Neural cell (in vitro differentiated cells): ENCODE data around the gene CPLX4. TPM values are rescaled to one million over a fixed set of nuclear protein-coding genes. Genes with fewer than 3 reads are reported as not detected.
"Not testable (repeated sequence)": the region's sequence is repeated elsewhere in the genome, so short reads cannot be mapped to it uniquely, and the experiment has no call there.

ENCODE experiments used
- H2AFZ ChIP-seq: fragments of 200-600, 300-800 bp; sonication (generic), shearing (Covaris generic); 2 replicates; pipeline ENCODE4 v1.6.0; 2014; ENCODE audit warnings: low read depth, mild to moderate bottlenecking, antibody characterized with exemption, low read length, moderate library complexity
- H3F3A ChIP-seq: fragments of 200-600 bp; shearing (Covaris generic); 2 replicates; pipeline ENCODE4 v1.6.1; 2016; ENCODE audit warnings: mild to moderate bottlenecking, moderate library complexity, mixed read lengths, antibody characterized with exemption, low read length; ENCODE audit not compliant: insufficient read depth, poor library complexity, severe bottlenecking
- H3K27ac ChIP-seq: fragments of 200-600, 300-800 bp; sonication (generic), shearing (Covaris generic); 2 replicates; pipeline ENCODE4 v1.5.1; 2014; ENCODE audit warnings: mild to moderate bottlenecking, low read length, moderate library complexity
- H3K27me3 ChIP-seq: fragments of 300-800, 200-600 bp; sonication (generic), shearing (Covaris generic); 2 replicates; pipeline ENCODE4 v1.6.0; 2014; ENCODE audit warnings: mild to moderate bottlenecking, low read depth, low read length, moderate library complexity; ENCODE audit not compliant: insufficient read depth
- H3K36me3 ChIP-seq: fragments of 300-800, 200-600 bp; sonication (generic), shearing (Covaris generic); 2 replicates; pipeline ENCODE4 v1.5.1; 2014; ENCODE audit warnings: mild to moderate bottlenecking, antibody characterized with exemption, low read length, moderate library complexity; ENCODE audit not compliant: insufficient read depth
- H3K4me2 ChIP-seq: fragments of 300-800, 200-600 bp; sonication (generic), shearing (Covaris generic); 2 replicates; pipeline ENCODE4 v1.6.0; 2014; ENCODE audit warnings: mild to moderate bottlenecking, low read length
- H3K4me3 ChIP-seq: fragments of 300-800, 200-600 bp; sonication (generic), shearing (Covaris generic); 2 replicates; pipeline ENCODE4 v1.5.1; 2014; ENCODE audit warnings: mild to moderate bottlenecking, low read length, moderate library complexity
- H3K79me2 ChIP-seq: fragments of 200-600 bp; shearing (Covaris generic); replicated peaks from 2 replicates; pipeline ENCODE4 v1.6.0; 2014; ENCODE audit warnings: mild to moderate bottlenecking, low read length, moderate library complexity; ENCODE audit not compliant: insufficient read depth
- H3K9ac ChIP-seq: fragments of 300-800, 200-600 bp; sonication (generic), shearing (Covaris generic); 2 replicates; pipeline ENCODE4 v1.6.1; 2016; ENCODE audit warnings: mild to moderate bottlenecking, low read length, mixed read lengths
- H3K9me2 ChIP-seq: fragments of 200-600 bp; shearing (Covaris generic); 2 replicates; pipeline ENCODE4 v1.6.1; 2016; ENCODE audit warnings: mild to moderate bottlenecking, low read length, mixed read lengths; ENCODE audit not compliant: insufficient read depth
- H3K9me3 ChIP-seq: fragments of 200-600, 300-800 bp; sonication (generic), shearing (Covaris generic); 2 replicates; pipeline ENCODE4 v1.6.1; 2016; ENCODE audit warnings: mild to moderate bottlenecking, mixed run types, low read length, moderate library complexity, mixed read lengths
- H4K20me1 ChIP-seq: fragments of 200-600 bp; shearing (Covaris generic); 2 replicates; pipeline ENCODE4 v1.6.1; 2016; ENCODE audit warnings: mild to moderate bottlenecking, mixed run types; ENCODE audit not compliant: insufficient read depth
- CTCF ChIP-seq: fragments of 450-650 bp; IDR thresholded peaks from 2 replicates; pipeline ENCODE4 v1.5.1; 2014; ENCODE audit warnings: antibody characterized with exemption, mild to moderate bottlenecking, moderate library complexity; ENCODE audit not compliant: poor library complexity, severe bottlenecking
- EZH2 ChIP-seq: fragments of 200-600, 300-800 bp; shearing (Covaris generic), sonication (generic); IDR thresholded peaks from 2 replicates; pipeline ENCODE4 v1.6.1; 2014; ENCODE audit warnings: antibody characterized with exemption, low read length, borderline replicate concordance, mild to moderate bottlenecking; ENCODE audit not compliant: insufficient read depth, poor library complexity, severe bottlenecking
- MXI1 ChIP-seq: fragments of 450-650 bp; conservative IDR thresholded peaks from 2 replicates; pipeline ENCODE4 v1.6.1; 2014; ENCODE audit warnings: antibody characterized with exemption, mild to moderate bottlenecking; ENCODE audit not compliant: poor library complexity, severe bottlenecking
- POLR2AphosphoS5 ChIP-seq: IDR thresholded peaks from 2 replicates; pipeline ENCODE4 v1.6.1; 2012
- RAD21 ChIP-seq: fragments of 450-650 bp; conservative IDR thresholded peaks from 2 replicates; pipeline ENCODE4 v1.6.1; 2014; ENCODE audit warnings: antibody characterized with exemption, mild to moderate bottlenecking, moderate library complexity
- REST ChIP-seq: IDR thresholded peaks from 2 replicates; pipeline ENCODE4 v1.6.1; 2012; ENCODE audit warnings: borderline replicate concordance
- SMC3 ChIP-seq: fragments of 450-650 bp; conservative IDR thresholded peaks from 2 replicates; pipeline ENCODE4 v1.6.1; 2014; ENCODE audit warnings: antibody characterized with exemption, mild to moderate bottlenecking, moderate library complexity; ENCODE audit not compliant: poor library complexity
- polyA plus RNA-seq: library from polyadenylated mRNA; depleted of rRNA; stranded (reverse); fragments of >200 nt; gene quantifications from 2 replicates; pipeline ENCODE4 v1.2.3, GENCODE V29; 2014

The CPLX4 gene
- polyA plus RNA-seq, 1 donor from 2014 or later = not detected

- TF ChIP-seq EZH2 = no peak
- no peak for TF ChIP-seq REST
- no peak for TF ChIP-seq MXI1
- TF ChIP-seq RAD21 = no peak
- TF ChIP-seq CTCF = no peak
- TF ChIP-seq POLR2AphosphoS5 = no peak
- TF ChIP-seq SMC3 = no peak
- H3K4me3 ChIP-seq = no peak overlapping the region
These were observed 54.8 kb downstream of the CPLX4 start for GRCh38 chr18:59263661-59264060.

GRCh38 chr18:59262243-59262642 lies 56.2 kb downstream of the CPLX4 start:
- not testable (repeated sequence) for H3K9me3 ChIP-seq, H3K9ac ChIP-seq, H3K9me2 ChIP-seq, H3K36me3 ChIP-seq, H4K20me1 ChIP-seq, H3K27ac ChIP-seq, H3K79me2 ChIP-seq, H2AFZ ChIP-seq, H3K4me2 ChIP-seq, H3K4me3 ChIP-seq, H3F3A ChIP-seq
- peaks cover 46% of the 10 kb centered on the region for H3K27me3 ChIP-seq

More at GRCh38 chr18:59263661-59264060, 54.8 kb downstream of the CPLX4 start:
- H3K9me3 ChIP-seq = peaks cover 12% of the 10 kb centered on the region
- H3K9ac ChIP-seq = no peak overlapping the region
- H3K9me2 ChIP-seq = no peaks in the 10 kb centered on the region
- H3K36me3 ChIP-seq = no peaks in the 10 kb centered on the region
- peaks cover 61% of the 10 kb centered on the region for H3K27me3 ChIP-seq
- no peaks in the 10 kb centered on the region for H3F3A ChIP-seq
- no peaks in the 10 kb centered on the region for H4K20me1 ChIP-seq
- no peak overlapping the region for H3K4me2 ChIP-seq
- no peak overlapping the region for H2AFZ ChIP-seq
- no peak overlapping the region for H3K27ac ChIP-seq
- H3K79me2 ChIP-seq = no peaks in the 10 kb centered on the region

- not testable (repeated sequence) for H3K27ac ChIP-seq, H3K79me2 ChIP-seq, H3K9me3 ChIP-seq, H3K9me2 ChIP-seq, H2AFZ ChIP-seq, H3K4me2 ChIP-seq, H3K9ac ChIP-seq, H3K36me3 ChIP-seq, H3K4me3 ChIP-seq, H3F3A ChIP-seq, H4K20me1 ChIP-seq
- H3K27me3 ChIP-seq = peaks cover 42% of the 10 kb centered on the region
These were observed 56.6 kb downstream of the CPLX4 start for GRCh38 chr18:59261842-59262241.

- not testable (repeated sequence) for H3K9me3 ChIP-seq, H3K9ac ChIP-seq, H2AFZ ChIP-seq, H3K4me2 ChIP-seq, H3F3A ChIP-seq, H3K79me2 ChIP-seq, H3K4me3 ChIP-seq, H4K20me1 ChIP-seq, H3K36me3 ChIP-seq, H3K27ac ChIP-seq, H3K9me2 ChIP-seq, H3K27me3 ChIP-seq
These were observed 63.0 kb downstream of the CPLX4 start for GRCh38 chr18:59255491-59255890.
